Adrenal gland (tissue), 12 donors: Measurements from ENCODE around the gene UNC5A. TPM values are rescaled to one million over a fixed set of nuclear protein-coding genes. Genes with fewer than 3 reads are reported as not detected.

Experiments used
- DNase-seq, 7 donors: peaks; one replicate each; pipeline ENCODE4 v3.0.0-alpha.2; 2019 to 2020
- H3K27ac ChIP-seq, 5 donors: fragments of 200-600 bp; sonication (generic) in 4 of 5; 1 replicate in 3 of 5; 2 replicates in 2 of 5; pipeline versions ENCODE4 v1.5.1 to v1.8.0; 2016 to 2020; ENCODE audit warnings: mild to moderate bottlenecking in 1 of 5
- H3K27me3 ChIP-seq: fragments of 200-600 bp; 2 replicates; pipeline ENCODE4 v1.8.0; 2021
- H3K36me3 ChIP-seq, 2 donors: fragments of 200-600 bp; replicated peaks in 1 of 2; 1 replicate in 1 of 2; 2 replicates in 1 of 2; pipeline versions ENCODE4 v1.5.1 to v1.8.0; 2018 to 2022
- H3K4me1 ChIP-seq, 2 donors: fragments of 200-600 bp; replicated peaks in 1 of 2; 1 replicate in 1 of 2; 2 replicates in 1 of 2; pipeline versions ENCODE4 v1.5.1 to v1.8.0; 2018 to 2021
- H3K4me3 ChIP-seq, 4 donors: fragments of 200-600 bp; sonication (generic) in 3 of 4; one replicate each; pipeline ENCODE4 v1.5.1; 2016 to 2018
- H3K9me3 ChIP-seq, 3 donors: fragments of 200-600 bp; sonication (generic) in 1 of 3; replicated peaks in 1 of 3; 1 replicate in 2 of 3; 2 replicates in 1 of 3; pipeline versions ENCODE4 v1.5.1 to v1.8.0; 2016 to 2021
- CTCF ChIP-seq, 6 experiments: fragments of 450-650 bp in 4 of 6; fragments of 200-600 bp in 2 of 6; sonication (generic) in 1 of 6; IDR thresholded peaks; 1 replicate in 5 of 6; 2 replicates in 1 of 6; pipeline versions ENCODE4 v1.5.1 to v1.8.0; 2016 to 2021; ENCODE audit warnings: antibody characterized with exemption in 6 of 6, mild to moderate bottlenecking in 2 of 6, moderate library complexity in 1 of 6
- POLR2A ChIP-seq, 2 donors: fragments of 450-650 bp; IDR thresholded peaks; one replicate each; pipeline ENCODE4 v1.6.1; 2017; ENCODE audit warnings: antibody characterized with exemption in 2 of 2, mild to moderate bottlenecking in 2 of 2, moderate library complexity in 1 of 2
- WGBS, 4 donors: extraction: QIAGEN DNeasy Blood & Tissue Kit in 2 of 4; methylation state at CpG; one replicate each; pipeline versions ENCODE4 v1.1.5 to v1.1.7; 2013 to 2017; 5-methylcytosine and 5-hydroxymethylcytosine counted together
- intact Hi-C, 2 donors: fragments of 100-400 bp; cut with DNase I; formaldehyde crosslinking; loops; one replicate each; pipeline versions ENCODE4 v1.14.1 to v1.15.0; 2022 to 2023
- polyA plus RNA-seq, 3 donors: library from polyadenylated mRNA; stranded (reverse); fragments of 200-250 nt in 2 of 3; fragments of 350-450 nt in 1 of 3; fragmentation: Illumina TruSeq in 1 of 3; extraction: RNeasy Lipid Tissue Mini Kit (QIAGEN cat#74804) in 1 of 3; gene quantifications; one replicate each; pipeline ENCODE4 v1.2.3, GENCODE V29; 2013 to 2014
- total RNA-seq, 9 donors: library from RNA; depleted of rRNA in 4 of 9; stranded (reverse); fragments of >200 nt in 4 of 9; fragments of 120-200 nt in 1 of 9; fragmentation: NEBNext Ultra II Directional in 1 of 9; extraction: Animal tissue kit (Norgen Biotek cat#: 25700) in 1 of 9; gene quantifications; one replicate each; pipeline versions ENCODE4 v1.1.0 to v1.2.4, GENCODE V29; 2013 to 2023
- donor health status: healthy with polysubstance abuse.
- donor health status: Bipolar disorder and iron deficiency.
- donor health status: DM: yes; HTN: yes; CAD: no.
- donor health status: DM: no; HTN: no; CAD: no.
- donor health status: DM: no; HTN: no; CAD: no.
- donor health status: DM: yes; HTN: yes; CAD: no.

The UNC5A gene
- total and polyA plus RNA-seq, 12 donors = 0.06 to 19.7 (median 3.5) TPM; not detected in 2

GRCh38 chr5:176861276-176861675, 50.9 kb downstream of the UNC5A start:
- DNase-seq = no peak
- Histone ChIP-seq H3K4me1 (no peaks in the 10 kb centered on the region), H3K27ac (no peak overlapping the region), H3K4me3 (no peak overlapping the region), H3K9me3 (no peaks in the 10 kb centered on the region), H3K27me3 (peaks cover 9% of the 10 kb centered on the region), H3K36me3 (no peaks in the 10 kb centered on the region)
- intact Hi-C loops = no loop called here
- WGBS, 4 donors = 77 to 90% (median 81%) methylated on average over 6 to 11 of the region's 11 CpGs
- TF ChIP-seq CTCF (IDR thresholded peaks at IDR 0.05) (no peak), POLR2A (IDR thresholded peaks at IDR 0.05) (no peak)

- no peak overlapping the region for H3K27ac ChIP-seq
- TF ChIP-seq CTCF (IDR thresholded peaks at IDR 0.05) = no peak
- no peak for TF ChIP-seq POLR2A (IDR thresholded peaks at IDR 0.05)
- no peaks in the 10 kb centered on the region for H3K9me3 ChIP-seq
- no peak for DNase-seq
- H3K36me3 ChIP-seq = no peaks in the 10 kb centered on the region
- peaks cover 9% of the 10 kb centered on the region for H3K27me3 ChIP-seq
- no peaks in the 10 kb centered on the region for H3K4me1 ChIP-seq
- 62 to 72% (median 67%) methylated on average over 17 to 28 of the region's 28 CpGs for WGBS, 4 donors
- intact Hi-C loops = no loop called here
- no peak overlapping the region for H3K4me3 ChIP-seq
Observed at GRCh38 chr5:176862330-176862995, 52.1 kb downstream of the UNC5A start.

DNA sequence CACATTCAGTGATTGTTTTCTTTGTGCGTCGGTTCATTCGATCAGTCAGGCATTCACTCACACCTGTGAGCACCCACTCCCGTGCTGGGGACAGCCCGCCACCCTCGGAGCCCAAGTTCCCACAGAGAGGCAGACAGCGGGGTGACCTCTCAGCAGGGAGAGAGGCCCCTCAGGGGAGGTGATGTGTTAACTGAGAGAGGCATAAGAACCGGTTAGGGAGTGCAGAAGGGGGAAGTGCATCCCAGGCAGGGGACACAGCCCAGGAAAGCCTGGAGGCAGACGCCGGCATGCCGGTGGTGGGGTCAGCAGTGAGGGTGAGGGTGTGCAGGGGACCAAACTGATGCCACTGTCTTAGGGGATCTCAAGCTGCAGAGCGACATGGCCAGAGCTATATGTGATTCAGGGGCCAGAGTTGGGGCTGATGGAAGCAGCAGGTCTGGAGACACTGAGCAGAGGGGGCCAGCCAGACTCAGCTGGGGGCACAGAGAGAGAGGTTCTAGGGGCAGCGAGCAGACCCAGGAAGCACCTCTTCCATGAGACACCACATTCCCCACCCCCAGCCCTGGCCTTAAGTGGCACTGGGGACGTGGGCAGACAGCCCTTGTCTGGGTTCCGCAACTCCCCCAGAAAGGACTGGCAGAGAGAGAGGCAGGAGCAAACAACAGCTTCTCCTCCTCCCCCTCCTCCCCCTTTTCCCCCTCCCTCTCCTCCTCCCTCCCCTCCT, 52.8 kb downstream of the UNC5A start:
- intact Hi-C loops = no loop called here
- H3K36me3 ChIP-seq = no peaks in the 10 kb centered on the region
- H3K27me3 ChIP-seq = peaks cover 9% of the 10 kb centered on the region
- H3K4me3 ChIP-seq = no peak overlapping the region
- TF ChIP-seq POLR2A (IDR thresholded peaks at IDR 0.05) (no peak), CTCF (IDR thresholded peaks at IDR 0.05) (no peak)
- WGBS, 4 donors = 29 to 38% (median 34%) methylated on average over 15 of the region's 15 CpGs
- H3K9me3 ChIP-seq = no peaks in the 10 kb centered on the region
- no peak overlapping the region for H3K27ac ChIP-seq
- no peaks in the 10 kb centered on the region for H3K4me1 ChIP-seq
- DNase-seq = no peak

- H3K36me3 ChIP-seq = no peaks in the 10 kb centered on the region
- H3K4me3 ChIP-seq = no peak overlapping the region
- no peaks in the 10 kb centered on the region for H3K9me3 ChIP-seq
- intact Hi-C loops = no loop called here
- DNase-seq = no peak
- H3K4me1 ChIP-seq = no peaks in the 10 kb centered on the region
- TF ChIP-seq CTCF (IDR thresholded peaks at IDR 0.05) (no peak), POLR2A (IDR thresholded peaks at IDR 0.05) (no peak)
- H3K27ac ChIP-seq = no peak overlapping the region
- 58 to 80% (median 66%) methylated on average over 1 to 5 of the region's 5 CpGs for WGBS, 4 donors
- H3K27me3 ChIP-seq = peaks cover 9% of the 10 kb centered on the region
Observed at GRCh38 chr5:176863765-176864098, 53.4 kb downstream of the UNC5A start.
